ENCODE measurements around the gene ZNF43.
"Not testable (repeated sequence)": the region's sequence is repeated elsewhere in the genome, so short reads cannot be mapped to it uniquely, and the experiment has no call there.

GRCh38 chr19:21885516-21885915 is 49.5 kb upstream of the ZNF43 start:
- TF ChIP-seq CTCF (conservative IDR thresholded peaks at IDR 0.05); ZFX (IDR thresholded peaks at IDR 0.05): not testable (repeated sequence)

All from C4-2B (cell line).